ENCODE results near the gene INPPL1. TPM values are rescaled to one million over a fixed set of nuclear protein-coding genes. Genes with fewer than 3 reads are reported as not detected.

INPPL1 gene
- total RNA-seq, 1 experiment from 2014 or later = 109 TPM

- Histone ChIP-seq H3K4me3 (ENCODE audit: insufficient read depth, low read depth, low read length) (no peak overlapping the region), H3K36me3 (replicated peaks; ENCODE audit: control insufficient read depth, insufficient read depth, low read length) (peaks cover 50% of the 10 kb centered on the region), H3K27me3 (ENCODE audit: control insufficient read depth, insufficient read depth, low read length) (no peaks in the 10 kb centered on the region)
- no peak for DNase-seq
Measured at GRCh38 chr11:72233056-72233772, 8.6 kb downstream of the INPPL1 start.

- Histone ChIP-seq H3K36me3 (replicated peaks; ENCODE audit: control insufficient read depth, insufficient read depth, low read length) (peaks cover 49% of the 10 kb centered on the region), H3K27me3 (ENCODE audit: control insufficient read depth, insufficient read depth, low read length) (peaks cover 3% of the 10 kb centered on the region; the same call in 1 of the 2 replicates), H3K4me3 (ENCODE audit: insufficient read depth, low read depth, low read length) (no peak overlapping the region)
- DNase-seq = peak; percentile 16
Measured at GRCh38 chr11:72233773-72234513, 9.4 kb downstream of the INPPL1 start.

GRCh38 chr11:72234514-72234830 is 9.9 kb downstream of the INPPL1 start:
- H3K4me3 ChIP-seq (ENCODE audit: insufficient read depth, low read depth, low read length) = no peak overlapping the region
- DNase-seq = no peak
- H3K27me3 ChIP-seq (ENCODE audit: control insufficient read depth, insufficient read depth, low read length) = peaks cover 7% of the 10 kb centered on the region
- peaks cover 44% of the 10 kb centered on the region for H3K36me3 ChIP-seq (replicated peaks; ENCODE audit: control insufficient read depth, insufficient read depth, low read length)

- H3K27me3 ChIP-seq (ENCODE audit: control insufficient read depth, insufficient read depth, low read length) = peaks cover 11% of the 10 kb centered on the region
- peak; percentile 23 for DNase-seq
- no peak overlapping the region for H3K4me3 ChIP-seq (ENCODE audit: insufficient read depth, low read depth, low read length)
- H3K36me3 ChIP-seq (replicated peaks; ENCODE audit: control insufficient read depth, insufficient read depth, low read length) = peaks cover 40% of the 10 kb centered on the region
Measured at GRCh38 chr11:72234920-72235319, 10.4 kb downstream of the INPPL1 start.

GRCh38 chr11:72235351-72236057 is 10.9 kb downstream of the INPPL1 start:
- DNase-seq = no peak
- Histone ChIP-seq H3K36me3 (replicated peaks; ENCODE audit: control insufficient read depth, insufficient read depth, low read length) (peaks cover 37% of the 10 kb centered on the region), H3K4me3 (ENCODE audit: insufficient read depth, low read depth, low read length) (no peak overlapping the region)

GRCh38 chr11:72236083-72236697 is 11.6 kb downstream of the INPPL1 start:
- no peak for DNase-seq
- peaks cover 33% of the 10 kb centered on the region for H3K36me3 ChIP-seq (replicated peaks; ENCODE audit: control insufficient read depth, insufficient read depth, low read length)

More at GRCh38 chr11:72235351-72236057, 10.9 kb downstream of the INPPL1 start:
- H3K27me3 ChIP-seq (ENCODE audit: control insufficient read depth, insufficient read depth, low read length) = peaks cover 17% of the 10 kb centered on the region

GRCh38 chr11:72236774-72237111 is 12.2 kb downstream of the INPPL1 start:
- H3K4me3 ChIP-seq (ENCODE audit: insufficient read depth, low read depth, low read length) = no peak overlapping the region
- peaks cover 28% of the 10 kb centered on the region for H3K36me3 ChIP-seq (replicated peaks; ENCODE audit: control insufficient read depth, insufficient read depth, low read length)
- DNase-seq = no peak
- peaks cover 29% of the 10 kb centered on the region for H3K27me3 ChIP-seq (ENCODE audit: control insufficient read depth, insufficient read depth, low read length)

More at GRCh38 chr11:72236083-72236697, 11.6 kb downstream of the INPPL1 start:
- H3K27me3 ChIP-seq (ENCODE audit: control insufficient read depth, insufficient read depth, low read length) = peaks cover 24% of the 10 kb centered on the region
- H3K4me3 ChIP-seq (ENCODE audit: insufficient read depth, low read depth, low read length) = no peak overlapping the region

- DNase-seq = peak; percentile 77
- Histone ChIP-seq H3K36me3 (replicated peaks; ENCODE audit: control insufficient read depth, insufficient read depth, low read length) (peaks cover 24% of the 10 kb centered on the region), H3K27me3 (ENCODE audit: control insufficient read depth, insufficient read depth, low read length) (peaks cover 35% of the 10 kb centered on the region), H3K4me3 (ENCODE audit: insufficient read depth, low read depth, low read length) (no peak overlapping the region)
Measured at GRCh38 chr11:72237112-72237931, 12.8 kb downstream of the INPPL1 start.

GRCh38 chr11:72238040-72238450 is 13.5 kb downstream of the INPPL1 start:
- Histone ChIP-seq H3K36me3 (replicated peaks; ENCODE audit: control insufficient read depth, insufficient read depth, low read length) (peaks cover 21% of the 10 kb centered on the region), H3K4me3 (ENCODE audit: insufficient read depth, low read depth, low read length) (peak overlapping the region; percentile 32; the same call in 1 of the 2 replicates), H3K27me3 (ENCODE audit: control insufficient read depth, insufficient read depth, low read length) (peaks cover 42% of the 10 kb centered on the region)
- peak; percentile 98 for DNase-seq

- Histone ChIP-seq H3K4me3 (ENCODE audit: insufficient read depth, low read depth, low read length) (peak overlapping the region; percentile 32), H3K36me3 (replicated peaks; ENCODE audit: control insufficient read depth, insufficient read depth, low read length) (peaks cover 15% of the 10 kb centered on the region), H3K27me3 (ENCODE audit: control insufficient read depth, insufficient read depth, low read length) (peaks cover 49% of the 10 kb centered on the region)
- DNase-seq = peak; percentile 81
Measured at GRCh38 chr11:72238492-72239312, 14.1 kb downstream of the INPPL1 start.

- peaks cover 53% of the 10 kb centered on the region for H3K27me3 ChIP-seq (ENCODE audit: control insufficient read depth, insufficient read depth, low read length)
- peak overlapping the region; percentile 32 for H3K4me3 ChIP-seq (ENCODE audit: insufficient read depth, low read depth, low read length)
- DNase-seq = no peak
- peaks cover 9% of the 10 kb centered on the region for H3K36me3 ChIP-seq (replicated peaks; ENCODE audit: control insufficient read depth, insufficient read depth, low read length)
Measured at GRCh38 chr11:72239313-72239848, 14.8 kb downstream of the INPPL1 start.

- H3K4me3 ChIP-seq (ENCODE audit: insufficient read depth, low read depth, low read length) = peak overlapping the region; percentile 32
- peaks cover 59% of the 10 kb centered on the region for H3K27me3 ChIP-seq (ENCODE audit: control insufficient read depth, insufficient read depth, low read length)
- peak; percentile 87 for DNase-seq
Measured at GRCh38 chr11:72239849-72240460, 15.4 kb downstream of the INPPL1 start.

More at GRCh38 chr11:72239849-72240460, 15.4 kb downstream of the INPPL1 start:
- H3K36me3 ChIP-seq (replicated peaks; ENCODE audit: control insufficient read depth, insufficient read depth, low read length) = peaks cover 7% of the 10 kb centered on the region
